BE2C (cell line): ENCODE results near the gene PSD.

Experiments
- DNase-seq: peaks from one replicate; pipeline ENCODE4 v3.0.0-alpha.2; 2020
- H3K27me3 ChIP-seq: fragments of 250-450 bp; sonication (Bioruptor Pico); 2 replicates; pipeline ENCODE4 v1.5.1; 2020; ENCODE audit warnings: mild to moderate bottlenecking
- H3K36me3 ChIP-seq: fragments of 250-450 bp; sonication (Bioruptor Pico); 2 replicates; pipeline ENCODE4 v1.5.1; 2020; ENCODE audit warnings: mild to moderate bottlenecking
- H3K4me1 ChIP-seq: fragments of 250-450 bp; sonication (Bioruptor Pico); 2 replicates; pipeline ENCODE4 v1.5.1; 2020
- H3K4me3 ChIP-seq: 2 replicates; pipeline ENCODE4 v1.5.1; 2011; ENCODE audit warnings: low read depth, low read length
- H3K9me3 ChIP-seq: fragments of 250-450 bp; sonication (Bioruptor Pico); 2 replicates; pipeline ENCODE4 v1.5.1; 2020
- CTCF ChIP-seq: IDR thresholded peaks from 2 replicates; pipeline ENCODE4 v1.5.1; 2012; ENCODE audit warnings: mild to moderate bottlenecking, low read depth, low read length

The PSD gene

GRCh38 chr10:102429468-102429867 is 10.9 kb upstream of the PSD start:
- Histone ChIP-seq H3K9me3 (no peaks in the 10 kb centered on the region), H3K4me3 (no peak overlapping the region), H3K36me3 (no peaks in the 10 kb centered on the region), H3K4me1 (no peaks in the 10 kb centered on the region), H3K27me3 (no peaks in the 10 kb centered on the region)
- no peak for DNase-seq
- no peak for TF ChIP-seq CTCF

- Histone ChIP-seq H3K27me3 (no peaks in the 10 kb centered on the region), H3K4me3 (no peak overlapping the region), H3K9me3 (no peaks in the 10 kb centered on the region), H3K36me3 (peaks cover 12% of the 10 kb centered on the region), H3K4me1 (no peaks in the 10 kb centered on the region)
- TF ChIP-seq CTCF, result no peak
- DNase-seq, result no peak
Measured at GRCh38 chr10:102426803-102427287, 8.3 kb upstream of the PSD start.

GRCh38 chr10:102425444-102425843 is 6.9 kb upstream of the PSD start:
- no peaks in the 10 kb centered on the region for H3K4me1 ChIP-seq
- TF ChIP-seq CTCF, result no peak
- no peaks in the 10 kb centered on the region for H3K27me3 ChIP-seq
- H3K9me3 ChIP-seq, result no peaks in the 10 kb centered on the region
- no peak for DNase-seq
- H3K4me3 ChIP-seq, result no peak overlapping the region
- peaks cover 12% of the 10 kb centered on the region for H3K36me3 ChIP-seq

- Histone ChIP-seq H3K36me3 (peaks cover 12% of the 10 kb centered on the region), H3K4me3 (no peak overlapping the region), H3K4me1 (peaks cover 2% of the 10 kb centered on the region; the same call in 1 of the 2 replicates), H3K27me3 (no peaks in the 10 kb centered on the region), H3K9me3 (no peaks in the 10 kb centered on the region)
- DNase-seq, result no peak
- TF ChIP-seq CTCF, result no peak
Measured at GRCh38 chr10:102424916-102425315, 6.3 kb upstream of the PSD start.

GRCh38 chr10:102424145-102424544 is 5.6 kb upstream of the PSD start:
- H3K9me3 ChIP-seq, result no peaks in the 10 kb centered on the region
- H3K4me3 ChIP-seq, result no peak overlapping the region
- H3K4me1 ChIP-seq, result peaks cover 2% of the 10 kb centered on the region; the same call in 1 of the 2 replicates
- H3K27me3 ChIP-seq, result no peaks in the 10 kb centered on the region
- H3K36me3 ChIP-seq, result peaks cover 12% of the 10 kb centered on the region
- TF ChIP-seq CTCF, result no peak
- no peak for DNase-seq

GRCh38 chr10:102423372-102423968 is 4.9 kb upstream of the PSD start:
- Histone ChIP-seq H3K36me3 (peaks cover 12% of the 10 kb centered on the region), H3K27me3 (no peaks in the 10 kb centered on the region), H3K4me1 (peaks cover 2% of the 10 kb centered on the region; the same call in 1 of the 2 replicates), H3K9me3 (no peaks in the 10 kb centered on the region), H3K4me3 (no peak overlapping the region)
- TF ChIP-seq CTCF, result no peak
- DNase-seq, result no peak
